GM21737 (cell line): ENCODE measurements around the gene UBE2J1.

Experiments used
- ATAC-seq: cut with Tn5 transposase; IDR thresholded peaks from one replicate; pipeline ENCODE4 v1.9.1; 2021; ENCODE audit warnings: mild to moderate bottlenecking, moderate library complexity; ENCODE audit not compliant: unreplicated experiment

Gene UBE2J1

GRCh38 chr6:89368107-89368506 lies 15.6 kb upstream of the UBE2J1 start:
- ATAC-seq = no peak

GRCh38 chr6:89364586-89364985 lies 12.1 kb upstream of the UBE2J1 start:
- ATAC-seq = no peak

GRCh38 chr6:89361171-89361570 lies 8.6 kb upstream of the UBE2J1 start:
- no peak for ATAC-seq

GRCh38 chr6:89360415-89360999 lies 8.0 kb upstream of the UBE2J1 start:
- ATAC-seq = peak; percentile 37

GRCh38 chr6:89359561-89359960 lies 7.0 kb upstream of the UBE2J1 start:
- no peak for ATAC-seq

GRCh38 chr6:89357390-89357789 lies 4.9 kb upstream of the UBE2J1 start:
- ATAC-seq = peak; percentile 40

GRCh38 chr6:89356642-89357170 lies 4.2 kb upstream of the UBE2J1 start:
- ATAC-seq = no peak

- no peak for ATAC-seq
Measured at GRCh38 chr6:89355511-89356194, 3.1 kb upstream of the UBE2J1 start.

- ATAC-seq = no peak
Measured at GRCh38 chr6:89353702-89354392, 1.3 kb upstream of the UBE2J1 start.

- ATAC-seq = no peak
Measured at GRCh38 chr6:89353118-89353556, 615 bp upstream of the UBE2J1 start.

- no peak for ATAC-seq
Measured at GRCh38 chr6:89351671-89352277, 748 bp downstream of the UBE2J1 start.

GRCh38 chr6:89350281-89350966 lies 2.1 kb downstream of the UBE2J1 start:
- peak; percentile 39 for ATAC-seq

- no peak for ATAC-seq
Measured at GRCh38 chr6:89348372-89348771, 4.2 kb downstream of the UBE2J1 start.

GRCh38 chr6:89347825-89348224 lies 4.7 kb downstream of the UBE2J1 start:
- no peak for ATAC-seq

- ATAC-seq = no peak
Measured at GRCh38 chr6:89346433-89346832, 6.1 kb downstream of the UBE2J1 start.

- ATAC-seq = no peak
Measured at GRCh38 chr6:89339565-89339964, 13.0 kb downstream of the UBE2J1 start.

- ATAC-seq = no peak
Measured at GRCh38 chr6:89335164-89335563, 17.4 kb downstream of the UBE2J1 start.

GRCh38 chr6:89330910-89331309 lies 21.6 kb downstream of the UBE2J1 start:
- no peak for ATAC-seq

GRCh38 chr6:89328976-89329375 lies 23.5 kb downstream of the UBE2J1 start:
- no peak for ATAC-seq

GRCh38 chr6:89324304-89324703 lies 28.2 kb downstream of the UBE2J1 start:
- ATAC-seq = no peak

GRCh38 chr6:89323511-89323971 lies 29.0 kb downstream of the UBE2J1 start:
- no peak for ATAC-seq
